Stomach (tissue), 9 donors: ENCODE data around the gene FBXO27. TPM values are rescaled to one million over a fixed set of nuclear protein-coding genes. Genes with fewer than 3 reads are reported as not detected.
"Not testable (repeated sequence)": the region's sequence is repeated elsewhere in the genome, so short reads cannot be mapped to it uniquely, and the experiment has no call there.

Source experiments
- DNase-seq, 2 donors: peaks; one replicate each; pipeline versions ENCODE4 v3.0.0 to v3.0.0-alpha.2; 2013 to 2019
- H3K27ac ChIP-seq, 5 donors: fragments of 200-600 bp in 4 of 5; sonication (generic) in 4 of 5; one replicate each; pipeline ENCODE4 v1.5.1; 2013 to 2019; ENCODE audit warnings: mild to moderate bottlenecking in 1 of 5, moderate library complexity in 1 of 5
- H3K27me3 ChIP-seq, 3 donors: fragments of 200-600 bp; sonication (generic); one replicate each; pipeline ENCODE4 v1.5.1; 2017 to 2019; ENCODE audit warnings: mixed run types in 1 of 3
- H3K36me3 ChIP-seq, 4 donors: fragments of 200-600 bp; sonication (generic); 1 replicate in 3 of 4; 2 replicates in 1 of 4; pipeline ENCODE4 v1.5.1; 2016 to 2019
- H3K4me1 ChIP-seq, 4 donors: fragments of 200-600 bp; sonication (generic); one replicate each; pipeline ENCODE4 v1.5.1; 2016 to 2019
- H3K4me3 ChIP-seq, 4 donors: fragments of 200-600 bp; sonication (generic) in 3 of 4; one replicate each; pipeline ENCODE4 v1.5.1; 2016 to 2019; ENCODE audit warnings: mild to moderate bottlenecking in 1 of 4
- H3K9me3 ChIP-seq, 4 donors: fragments of 200-600 bp; sonication (generic); one replicate each; pipeline ENCODE4 v1.5.1; 2016 to 2019
- EP300 ChIP-seq: sonication (generic); formaldehyde crosslinking; IDR thresholded peaks from one replicate; pipeline ENCODE4 v1.6.1; 2017; ENCODE audit warnings: antibody characterized with exemption
- POLR2A ChIP-seq, 4 donors: fragments of 450-650 bp; IDR thresholded peaks; one replicate each; pipeline ENCODE4 v1.6.1; 2016; ENCODE audit warnings: antibody characterized with exemption in 4 of 4, control low read depth in 2 of 4, mild to moderate bottlenecking in 1 of 4, moderate library complexity in 1 of 4
- POLR2AphosphoS5 ChIP-seq, 3 donors: sonication (generic); formaldehyde crosslinking; IDR thresholded peaks; one replicate each; pipeline ENCODE4 v1.6.1; 2016; ENCODE audit warnings: antibody characterized with exemption in 3 of 3
- WGBS, 5 donors: extraction: QIAGEN DNeasy Blood & Tissue Kit in 3 of 5; methylation state at CpG; one replicate each; pipeline versions ENCODE4 v1.1.5 to v1.1.7; 2013 to 2018; 5-methylcytosine and 5-hydroxymethylcytosine counted together
- intact Hi-C: fragments of 100-400 bp; cut with DNase I; formaldehyde crosslinking; loops from one replicate; pipeline ENCODE4 v1.15.1; 2023; ENCODE audit warnings: low total_unique reads
- polyA plus RNA-seq, 3 donors: library from polyadenylated mRNA; stranded (reverse); fragments of 200-250 nt; gene quantifications; one replicate each; pipeline ENCODE4 v1.2.3, GENCODE V29; 2013
- total RNA-seq, 5 donors: library from RNA; depleted of rRNA; stranded (reverse); fragments of >200 nt; gene quantifications; one replicate each; pipeline versions ENCODE4 v1.1.0 to v1.2.3, GENCODE V29; 2014 to 2016
- TF ChIP-seq, protein P1 (sequence below), 7 experiments: fragments of 450-650 bp in 4 of 7; fragments of 200-600 bp in 3 of 7; sonication (generic) in 3 of 7; IDR thresholded peaks; one replicate each; pipeline ENCODE4 v1.5.1; 2016 to 2019; ENCODE audit warnings: antibody characterized with exemption in 7 of 7, control low read depth in 2 of 7, mild to moderate bottlenecking in 1 of 7
- donor health status: healthy with polysubstance abuse.
- donor health status: Bipolar disorder and iron deficiency.
- donor health status: healthy.

FBXO27 gene
- total and polyA plus RNA-seq, 8 donors: 0.89 to 7.1 (median 3.2) TPM; not detected in 1

- TF ChIP-seq, protein P1, sequence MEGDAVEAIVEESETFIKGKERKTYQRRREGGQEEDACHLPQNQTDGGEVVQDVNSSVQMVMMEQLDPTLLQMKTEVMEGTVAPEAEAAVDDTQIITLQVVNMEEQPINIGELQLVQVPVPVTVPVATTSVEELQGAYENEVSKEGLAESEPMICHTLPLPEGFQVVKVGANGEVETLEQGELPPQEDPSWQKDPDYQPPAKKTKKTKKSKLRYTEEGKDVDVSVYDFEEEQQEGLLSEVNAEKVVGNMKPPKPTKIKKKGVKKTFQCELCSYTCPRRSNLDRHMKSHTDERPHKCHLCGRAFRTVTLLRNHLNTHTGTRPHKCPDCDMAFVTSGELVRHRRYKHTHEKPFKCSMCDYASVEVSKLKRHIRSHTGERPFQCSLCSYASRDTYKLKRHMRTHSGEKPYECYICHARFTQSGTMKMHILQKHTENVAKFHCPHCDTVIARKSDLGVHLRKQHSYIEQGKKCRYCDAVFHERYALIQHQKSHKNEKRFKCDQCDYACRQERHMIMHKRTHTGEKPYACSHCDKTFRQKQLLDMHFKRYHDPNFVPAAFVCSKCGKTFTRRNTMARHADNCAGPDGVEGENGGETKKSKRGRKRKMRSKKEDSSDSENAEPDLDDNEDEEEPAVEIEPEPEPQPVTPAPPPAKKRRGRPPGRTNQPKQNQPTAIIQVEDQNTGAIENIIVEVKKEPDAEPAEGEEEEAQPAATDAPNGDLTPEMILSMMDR (IDR thresholded peaks at IDR 0.05): no peak
- TF ChIP-seq POLR2AphosphoS5 (IDR thresholded peaks at IDR 0.05): no peak
- TF ChIP-seq EP300: no peak
- no peak for TF ChIP-seq POLR2A (IDR thresholded peaks at IDR 0.05)
- intact Hi-C loops: no loop called here
- no peaks in the 10 kb centered on the region for H3K36me3 ChIP-seq
- peaks cover 0 to 9% (median 2%) of the 10 kb centered on the region in 4 donors for H3K4me1 ChIP-seq
- no peak for DNase-seq
- no peak overlapping the region for H3K4me3 ChIP-seq
- 47 to 67% (median 58%) methylated on average over 3 of the region's 3 CpGs for WGBS, 5 donors
- H3K9me3 ChIP-seq: no peaks in the 10 kb centered on the region
- no peak overlapping the region for H3K27ac ChIP-seq
- peaks cover 0 to 5% (median 0%) of the 10 kb centered on the region in 3 donors for H3K27me3 ChIP-seq
These were observed 39.1 kb downstream of the FBXO27 start for GRCh38 chr19:38993271-38993670.

- H3K27ac ChIP-seq: no peak overlapping the region
- peaks cover 0 to 7% (median 2%) of the 10 kb centered on the region in 4 donors for H3K4me1 ChIP-seq
- intact Hi-C loops: no loop called here
- 72 to 82% (median 74%) methylated on average over 11 to 13 of the region's 13 CpGs for WGBS, 5 donors
- DNase-seq: no peak
- no peak overlapping the region for H3K4me3 ChIP-seq
- TF ChIP-seq, protein P1 (IDR thresholded peaks at IDR 0.05): no peak
- TF ChIP-seq POLR2A (IDR thresholded peaks at IDR 0.05) (no peak), POLR2AphosphoS5 (IDR thresholded peaks at IDR 0.05) (no peak), EP300 (no peak)
- no peaks in the 10 kb centered on the region for H3K36me3 ChIP-seq
- no peaks in the 10 kb centered on the region for H3K9me3 ChIP-seq
- peaks cover 0 to 9% (median 0%) of the 10 kb centered on the region in 3 donors for H3K27me3 ChIP-seq
These were observed 41.2 kb downstream of the FBXO27 start for GRCh38 chr19:38990949-38991697.

DNA sequence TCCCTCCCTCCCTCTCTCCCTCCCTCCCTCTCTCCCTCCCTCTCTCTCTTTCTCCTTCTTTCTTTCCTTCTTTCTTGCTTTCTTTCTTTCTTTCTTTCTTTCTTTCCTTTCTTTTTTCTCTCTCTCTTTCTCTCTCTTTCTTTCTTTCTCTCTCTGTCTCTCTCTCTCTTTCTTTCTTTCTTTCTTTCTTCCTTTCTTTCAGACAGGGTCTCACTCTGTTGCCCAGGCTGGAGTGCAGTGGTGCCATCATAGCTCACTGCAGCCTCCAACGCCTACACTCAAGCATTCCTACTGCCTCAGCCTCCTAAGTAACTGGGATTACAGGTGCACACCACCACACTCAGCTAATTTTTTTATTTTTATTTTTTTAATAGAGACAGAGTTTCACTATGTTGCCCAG is 42.7 kb downstream of the FBXO27 start:
- H3K27ac ChIP-seq, H3K36me3 ChIP-seq, H3K9me3 ChIP-seq, H3K4me3 ChIP-seq, H3K4me1 ChIP-seq, DNase-seq, intact Hi-C loops: not testable (repeated sequence)
- 66 to 91% (median 85%) methylated on average over 1 of the region's 1 CpG for WGBS, 5 donors
- H3K27me3 ChIP-seq: peaks cover 0 to 14% (median 0%) of the 10 kb centered on the region in 3 donors

GRCh38 chr19:38989066-38989605 is 43.2 kb downstream of the FBXO27 start:
- intact Hi-C loops: no loop called here
- peaks cover 0 to 14% (median 0%) of the 10 kb centered on the region in 3 donors for H3K27me3 ChIP-seq
- TF ChIP-seq POLR2AphosphoS5 (IDR thresholded peaks at IDR 0.05) (no peak), EP300 (no peak), POLR2A (IDR thresholded peaks at IDR 0.05) (no peak)
- TF ChIP-seq, protein P1 (IDR thresholded peaks at IDR 0.05): no peak
- H3K4me3 ChIP-seq: no peak overlapping the region
- H3K9me3 ChIP-seq: peaks cover 0 to 7% (median 7%) of the 10 kb centered on the region in 4 donors
- no peaks in the 10 kb centered on the region for H3K4me1 ChIP-seq
- H3K36me3 ChIP-seq: no peaks in the 10 kb centered on the region
- H3K27ac ChIP-seq: no peak overlapping the region
- 20 to 43% (median 27%) methylated on average over 10 to 12 of the region's 12 CpGs for WGBS, 5 donors
- peak in 1 of 2 donors; percentile 39 for DNase-seq

DNA sequence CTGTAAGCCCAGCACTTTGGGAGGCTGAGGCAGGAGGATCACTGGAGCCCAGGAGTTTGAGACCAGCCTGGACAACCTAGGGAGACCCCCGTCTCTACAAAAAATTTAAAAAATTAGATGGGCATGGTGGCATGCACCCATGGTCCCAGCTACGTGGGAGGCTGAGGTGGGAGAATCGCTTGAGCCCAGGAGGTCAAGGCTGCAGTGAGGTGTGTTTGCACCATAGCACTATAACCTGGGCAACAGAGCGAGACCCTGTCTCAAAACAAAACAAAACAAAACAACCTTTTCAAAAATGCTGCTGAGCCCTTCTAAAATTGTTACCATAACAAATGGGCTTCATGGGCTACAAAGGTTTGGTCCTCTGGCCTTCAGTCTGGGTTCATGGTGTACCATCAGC is 43.7 kb downstream of the FBXO27 start:
- H3K4me1 ChIP-seq, H3K9me3 ChIP-seq, H3K36me3 ChIP-seq, intact Hi-C loops, H3K4me3 ChIP-seq, H3K27ac ChIP-seq, DNase-seq: not testable (repeated sequence)
- 87 to 93% (median 90%) methylated on average over 4 of the region's 4 CpGs for WGBS, 5 donors
- H3K27me3 ChIP-seq: peaks cover 0 to 14% (median 0%) of the 10 kb centered on the region in 3 donors

GRCh38 chr19:38987745-38988144 is 44.6 kb downstream of the FBXO27 start:
- DNase-seq, H3K36me3 ChIP-seq, H3K27ac ChIP-seq, intact Hi-C loops, H3K4me1 ChIP-seq, H3K9me3 ChIP-seq, H3K4me3 ChIP-seq: not testable (repeated sequence)
- H3K27me3 ChIP-seq: peaks cover 0 to 10% (median 0%) of the 10 kb centered on the region in 3 donors
- 73 to 93% (median 90%) methylated on average over 6 of the region's 6 CpGs for WGBS, 5 donors
